PC-3 (cell line): ENCODE results near the gene SAP130. TPM values are rescaled to one million over a fixed set of nuclear protein-coding genes. Genes with fewer than 3 reads are reported as not detected.
"Not testable (repeated sequence)": the region's sequence is repeated elsewhere in the genome, so short reads cannot be mapped to it uniquely, and the experiment has no call there.

Experiments used
- ATAC-seq: fragments of 200-7000 bp; cut with Tn5 transposase; 2 replicates; pipeline ENCODE4 v1.9.1; 2020; ENCODE audit warnings: mild to moderate bottlenecking, moderate library complexity
- BruUV-seq: library from RNA; stranded (reverse); fragments of 400-500 nt; replicated peaks from 2 replicates; lab custom pipeline; 2021; lab: Mats Ljungman, UMichigan
- CTCF ChIA-PET: fragments of 300-600 bp; sonication (Branson Sonifier 250); formaldehyde crosslinking; loops from one replicate; lab custom pipeline; 2022; ENCODE audit warnings: antibody characterized with exemption; lab: Charles Lee
- POLR2A ChIA-PET: fragments of 300-600 bp; sonication (Branson Sonifier 250); formaldehyde crosslinking; loops from one replicate; lab custom pipeline; 2022; ENCODE audit warnings: antibody characterized with exemption; ENCODE audit not compliant: unreplicated experiment; lab: Charles Lee
- DNase-seq: peaks from one replicate; pipeline ENCODE4 v3.0.0-alpha.2; 2015
- H2AFZ ChIP-seq: fragments of 300-600 bp; sonication (generic); 2 replicates; pipeline ENCODE4 v1.6.0; 2016; ENCODE audit warnings: antibody characterized with exemption, low read length
- H3F3A ChIP-seq: fragments of 300-600 bp; sonication (generic); one replicate; pipeline ENCODE4 v1.6.0; 2017; ENCODE audit warnings: antibody characterized with exemption, low read length, control low read depth, mild to moderate bottlenecking; ENCODE audit not compliant: unreplicated experiment
- H3K27ac ChIP-seq: fragments of 300-600 bp; sonication (generic); 2 replicates; pipeline ENCODE4 v1.5.1; 2016; ENCODE audit warnings: mild to moderate bottlenecking, low read length
- H3K27me3 ChIP-seq: fragments of 300-600 bp; sonication (generic); 2 replicates; pipeline ENCODE4 v1.6.1; 2016; ENCODE audit warnings: low read length, mixed read lengths
- H3K36me3 ChIP-seq: fragments of 300-600 bp; sonication (generic); 2 replicates; pipeline ENCODE4 v1.6.1; 2016; ENCODE audit warnings: low read depth, mixed run types, low read length, mixed read lengths
- H3K4me1 ChIP-seq: fragments of 300-600 bp; sonication (generic); 2 replicates; pipeline ENCODE4 v1.5.1; 2016; ENCODE audit warnings: low read length; ENCODE audit not compliant: insufficient read depth
- H3K4me2 ChIP-seq: fragments of 300-600 bp; sonication (generic); 2 replicates; pipeline ENCODE4 v1.6.0; 2016; ENCODE audit warnings: low read length
- H3K4me3 ChIP-seq: fragments of 300-600 bp; sonication (generic); 2 replicates; pipeline ENCODE4 v1.5.1; 2016; ENCODE audit warnings: mild to moderate bottlenecking, low read length, mixed read lengths
- H3K79me2 ChIP-seq: fragments of 300-600 bp; sonication (generic); 2 replicates; pipeline ENCODE4 v1.6.1; 2017; ENCODE audit warnings: low read length, mixed read lengths
- H3K9ac ChIP-seq: fragments of 300-600 bp; sonication (generic); 2 replicates; pipeline ENCODE4 v1.6.0; 2016; ENCODE audit warnings: mild to moderate bottlenecking, low read length
- H3K9me2 ChIP-seq: fragments of 300-600 bp; sonication (generic); replicated peaks from 2 replicates; pipeline ENCODE4 v1.6.1; 2016; ENCODE audit warnings: mixed run types, low read length, mixed read lengths
- H3K9me3 ChIP-seq: fragments of 300-600 bp; sonication (generic); 2 replicates; pipeline ENCODE4 v1.6.1; 2016; ENCODE audit warnings: low read length, mixed read lengths
- H4K20me1 ChIP-seq: fragments of 300-600 bp; sonication (generic); 2 replicates; pipeline ENCODE4 v1.6.1; 2016; ENCODE audit warnings: low read length, mixed read lengths
- EZH2 ChIP-seq: fragments of 300-600 bp; sonication (generic); IDR thresholded peaks from one replicate; pipeline ENCODE4 v1.6.1; 2017; ENCODE audit warnings: antibody characterized with exemption, mild to moderate bottlenecking, low read length; ENCODE audit not compliant: unreplicated experiment
- EZH2phosphoT487 ChIP-seq: fragments of 300-600 bp; sonication (generic); IDR thresholded peaks from 2 replicates; pipeline ENCODE4 v1.6.1; 2018; ENCODE audit warnings: mild to moderate bottlenecking, antibody characterized with exemption, low read length, borderline replicate concordance
- intact Hi-C: fragments of 100-400 bp; cut with micrococcal nuclease; formaldehyde crosslinking; loops from 2 replicates; pipeline ENCODE4 v1.9.0; 2023
- total RNA-seq: library from RNA; depleted of rRNA; stranded (reverse); fragments of >200 nt; gene quantifications from 2 replicates; pipeline ENCODE4 v1.2.3, GENCODE V29; 2014
- TF ChIP-seq, protein P1 (sequence below): fragments of 300-600 bp; sonication (generic); conservative IDR thresholded peaks from 2 replicates; pipeline ENCODE4 v1.5.1; 2017; ENCODE audit warnings: antibody characterized with exemption, low read depth, mild to moderate bottlenecking, low read length

Gene SAP130
- total RNA-seq, 1 experiment from 2014 or later, result 11.1 TPM

DNA sequence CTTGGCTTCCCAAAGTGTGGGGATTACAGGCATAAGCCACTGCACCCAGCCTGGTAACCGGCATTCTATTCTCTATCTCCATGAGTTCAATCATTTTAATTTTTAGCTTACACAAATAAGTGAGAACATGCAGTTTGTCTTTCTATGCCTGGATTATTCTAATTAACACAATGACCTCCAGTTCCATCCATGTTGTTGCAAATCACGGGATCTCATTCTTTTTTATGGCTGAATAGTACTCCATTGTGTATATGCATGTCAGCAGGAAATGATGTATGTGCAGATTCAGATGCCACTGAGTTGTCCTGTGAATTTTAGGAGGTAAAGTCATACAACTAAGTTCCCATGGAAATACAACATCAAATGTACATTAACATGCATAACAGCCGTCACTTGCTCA lies 117.4 kb downstream of the SAP130 start:
- Histone ChIP-seq H3K36me3 (no peaks in the 10 kb centered on the region), H3K4me3 (no peak overlapping the region), H3K9me2 (no peaks in the 10 kb centered on the region), H3K9me3 (no peaks in the 10 kb centered on the region), H3K27me3 (no peaks in the 10 kb centered on the region), H3K79me2 (no peaks in the 10 kb centered on the region), H3K27ac (no peak overlapping the region), H2AFZ (no peak overlapping the region), H3K4me2 (no peak overlapping the region), H3F3A (no peaks in the 10 kb centered on the region), H3K4me1 (peaks cover 9% of the 10 kb centered on the region), H4K20me1 (no peaks in the 10 kb centered on the region), H3K9ac (no peak overlapping the region)
- intact Hi-C loops, result no loop called here
- DNase-seq, result no peak
- no peak for TF ChIP-seq EZH2phosphoT487
- TF ChIP-seq, protein P1, sequence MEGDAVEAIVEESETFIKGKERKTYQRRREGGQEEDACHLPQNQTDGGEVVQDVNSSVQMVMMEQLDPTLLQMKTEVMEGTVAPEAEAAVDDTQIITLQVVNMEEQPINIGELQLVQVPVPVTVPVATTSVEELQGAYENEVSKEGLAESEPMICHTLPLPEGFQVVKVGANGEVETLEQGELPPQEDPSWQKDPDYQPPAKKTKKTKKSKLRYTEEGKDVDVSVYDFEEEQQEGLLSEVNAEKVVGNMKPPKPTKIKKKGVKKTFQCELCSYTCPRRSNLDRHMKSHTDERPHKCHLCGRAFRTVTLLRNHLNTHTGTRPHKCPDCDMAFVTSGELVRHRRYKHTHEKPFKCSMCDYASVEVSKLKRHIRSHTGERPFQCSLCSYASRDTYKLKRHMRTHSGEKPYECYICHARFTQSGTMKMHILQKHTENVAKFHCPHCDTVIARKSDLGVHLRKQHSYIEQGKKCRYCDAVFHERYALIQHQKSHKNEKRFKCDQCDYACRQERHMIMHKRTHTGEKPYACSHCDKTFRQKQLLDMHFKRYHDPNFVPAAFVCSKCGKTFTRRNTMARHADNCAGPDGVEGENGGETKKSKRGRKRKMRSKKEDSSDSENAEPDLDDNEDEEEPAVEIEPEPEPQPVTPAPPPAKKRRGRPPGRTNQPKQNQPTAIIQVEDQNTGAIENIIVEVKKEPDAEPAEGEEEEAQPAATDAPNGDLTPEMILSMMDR, result no peak
- no peak for TF ChIP-seq EZH2
- BruUV-seq, result no TSS peak
- no peak for ATAC-seq
- CTCF ChIA-PET, result no interaction called here
- POLR2A ChIA-PET, result no interaction called here

DNA sequence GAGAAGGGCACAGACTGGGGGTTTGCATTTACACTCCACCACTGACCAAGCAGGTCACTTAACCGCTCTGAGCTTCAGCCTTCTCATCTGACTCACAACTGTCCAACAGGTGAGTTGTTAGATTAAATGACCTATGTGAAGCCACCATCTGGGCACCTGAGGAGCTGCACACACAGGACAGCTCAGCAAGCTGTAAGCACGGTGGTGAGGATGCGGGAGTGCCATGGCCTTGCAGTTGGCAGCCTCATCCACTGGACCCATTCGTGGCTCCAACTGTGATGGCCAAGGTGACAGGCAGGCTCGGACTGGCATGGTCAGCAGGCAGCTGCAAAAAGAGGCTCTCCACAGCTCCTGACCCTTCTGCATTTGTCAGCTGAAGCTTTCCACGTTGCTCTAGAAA lies 118.8 kb downstream of the SAP130 start:
- Histone ChIP-seq H3K9me2 (no peaks in the 10 kb centered on the region), H3K79me2 (no peaks in the 10 kb centered on the region), H3K36me3 (no peaks in the 10 kb centered on the region), H3K4me1 (peaks cover 4% of the 10 kb centered on the region), H3K27ac (no peak overlapping the region), H4K20me1 (no peaks in the 10 kb centered on the region), H3K4me3 (no peak overlapping the region), H3K9me3 (no peaks in the 10 kb centered on the region), H3K4me2 (no peak overlapping the region), H3K9ac (no peak overlapping the region), H3F3A (no peaks in the 10 kb centered on the region), H3K27me3 (no peaks in the 10 kb centered on the region), H2AFZ (no peak overlapping the region)
- BruUV-seq, result no TSS peak
- DNase-seq (peak; percentile 56), ATAC-seq (peak; percentile 31)
- TF ChIP-seq, protein P1, result peak; percentile 34; the same call in 1 of the 2 replicates
- TF ChIP-seq EZH2, result no peak
- ChIA-PET POLR2A (interaction anchor here (0.6 to 0.8 kb wide), 3 partner anchors 16 to 318 kb away, joined by 3 to 7 read pairs (median 6); no protein-coding TSS in a partner anchor), CTCF (interaction anchor here (1.0 kb wide), 1 partner anchor 16 kb away, joined by 4 read pairs; no protein-coding TSS in a partner anchor)
- intact Hi-C loops, result no loop called here

DNA sequence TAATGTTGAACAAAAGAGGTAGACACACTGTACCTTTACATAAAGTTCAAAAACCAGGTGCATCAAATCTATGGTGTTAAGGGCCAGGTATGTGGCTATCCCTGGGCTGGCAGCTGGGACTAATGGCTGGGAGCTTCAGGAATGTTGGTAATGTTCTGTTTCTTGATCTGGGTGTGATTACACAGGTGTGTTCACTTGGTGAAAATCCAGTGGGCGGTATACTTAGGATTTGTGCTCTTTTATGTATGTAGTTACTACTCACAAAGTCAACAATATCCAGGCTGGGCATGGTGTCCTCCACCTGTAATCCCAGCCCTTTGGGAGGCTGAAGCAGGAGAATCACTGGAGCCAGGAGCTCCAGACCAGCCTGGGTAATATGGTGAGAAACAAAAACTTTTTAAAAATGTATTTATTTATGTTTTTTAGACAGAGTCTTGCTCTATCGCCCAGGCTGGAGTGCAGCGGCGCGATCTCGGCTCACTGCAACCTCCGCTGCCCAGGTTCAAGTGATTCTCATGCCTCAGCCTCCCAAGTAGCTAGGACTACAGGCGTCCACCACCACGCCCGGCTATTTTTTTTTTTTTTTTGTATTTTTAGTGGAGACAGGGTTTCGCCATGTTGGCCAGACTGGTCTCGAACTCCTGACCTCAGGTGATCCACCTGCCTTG lies 120.0 kb downstream of the SAP130 start:
- peak; percentile 50 for DNase-seq
- intact Hi-C loops, H3K36me3 ChIP-seq, H3K4me1 ChIP-seq, H3K27ac ChIP-seq, H3K4me2 ChIP-seq, H3K9me2 ChIP-seq, H4K20me1 ChIP-seq, BruUV-seq, H2AFZ ChIP-seq, H3F3A ChIP-seq, H3K4me3 ChIP-seq, H3K9ac ChIP-seq, POLR2A ChIA-PET, H3K27me3 ChIP-seq, H3K79me2 ChIP-seq, CTCF ChIA-PET, H3K9me3 ChIP-seq: not testable (repeated sequence)
- peak; percentile 48; the same call in 1 of the 2 replicates for ATAC-seq
